HG03565 (cell line): Measurements from ENCODE around the gene PRUNE1.
A peak's percentile ranks its signal among the peaks of the same experiment; 100 is the strongest.

Experiments
- ATAC-seq: cut with Tn5 transposase; IDR thresholded peaks from one replicate; pipeline ENCODE4 v1.9.1; 2021; ENCODE audit warnings: mild to moderate bottlenecking, moderate library complexity; ENCODE audit not compliant: unreplicated experiment

Gene PRUNE1

GRCh38 chr1:151005729-151006319, 2.4 kb upstream of the PRUNE1 start:
- ATAC-seq: no peak

- ATAC-seq: no peak
Observed at GRCh38 chr1:151006327-151007052, 1.8 kb upstream of the PRUNE1 start, which contains the start of gene MINDY1. MINDY1 (minus strand) TSS chr1:151006902; CDS start chr1:151002617, 4,285 bp downstream.

DNA sequence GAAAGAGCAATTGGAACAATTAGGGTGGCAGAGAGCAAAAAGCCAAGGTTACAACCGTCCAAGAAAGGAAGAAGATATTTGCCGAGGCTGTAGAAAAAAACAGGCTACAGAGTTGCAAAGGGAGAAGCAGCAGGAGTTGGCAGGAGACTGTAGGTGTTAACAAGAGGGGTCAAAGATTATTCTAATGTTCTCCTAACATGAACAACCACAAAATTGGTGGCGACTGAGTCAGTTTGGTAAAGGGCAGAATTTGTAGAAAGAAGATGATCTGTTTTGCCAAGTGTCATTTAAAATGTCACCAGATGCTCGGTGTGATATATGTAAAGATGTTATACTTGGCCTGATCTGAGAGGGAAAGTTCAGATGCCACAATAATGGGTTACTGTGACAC, 401 bp upstream of the PRUNE1 start:
- peak; percentile 5 for ATAC-seq

GRCh38 chr1:151009206-151009587, 948 bp downstream of the PRUNE1 start:
- no peak for ATAC-seq

DNA sequence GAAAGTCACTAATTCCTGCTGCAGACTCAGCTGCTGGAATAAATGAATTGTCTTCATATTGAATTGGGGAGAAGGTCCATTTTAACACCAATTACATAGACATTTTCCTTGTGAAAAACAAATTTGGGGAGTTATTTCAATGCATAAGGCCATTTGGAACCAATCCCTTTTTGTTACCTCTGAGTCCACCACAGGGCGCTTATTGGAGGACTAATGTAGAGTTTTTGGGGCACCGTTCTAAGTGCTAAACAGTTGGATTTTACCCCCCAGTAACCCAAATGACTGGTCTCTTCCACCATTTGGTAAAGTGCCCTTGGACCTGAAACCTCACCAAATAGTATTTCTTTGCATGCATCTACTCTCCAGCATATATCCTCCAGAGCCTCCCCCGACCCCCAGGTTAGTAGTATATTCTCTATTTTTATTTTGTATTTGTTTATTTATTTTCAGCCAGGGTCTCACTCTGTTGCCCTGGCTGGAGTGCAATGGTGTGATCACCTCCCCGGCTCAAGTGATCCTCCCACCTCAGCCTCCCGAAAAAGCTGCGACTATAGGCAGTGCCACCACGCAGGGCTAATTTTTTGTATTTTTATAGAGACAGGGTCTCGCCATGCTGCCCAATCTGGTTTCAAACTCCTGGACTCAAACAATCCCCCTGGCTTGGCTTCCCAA, 1.6 kb downstream of the PRUNE1 start:
- no peak for ATAC-seq

DNA sequence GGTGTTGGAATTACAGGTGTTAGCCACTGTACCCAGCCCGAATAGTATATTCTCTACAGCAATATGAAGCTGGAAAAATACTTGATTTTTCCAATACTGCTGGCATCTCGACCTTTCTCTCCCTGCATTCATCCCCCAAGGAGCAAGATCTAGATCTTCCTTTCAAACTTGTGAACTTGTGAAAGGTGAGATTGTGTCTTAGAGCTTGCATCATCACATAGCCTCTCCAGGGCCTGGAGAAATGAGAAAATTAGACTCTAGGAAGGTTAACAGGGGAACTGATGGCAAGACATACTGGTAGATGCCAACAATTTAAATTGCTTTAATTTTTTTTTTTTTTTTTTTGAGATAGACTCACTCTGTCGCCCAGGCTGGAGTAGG, 2.1 kb downstream of the PRUNE1 start:
- ATAC-seq: no peak

- no peak for ATAC-seq
Observed at GRCh38 chr1:151011154-151011850, 3.1 kb downstream of the PRUNE1 start.

- no peak for ATAC-seq
Observed at GRCh38 chr1:151012684-151013471, 4.6 kb downstream of the PRUNE1 start.

- ATAC-seq: no peak
Observed at GRCh38 chr1:151013518-151013917, 5.3 kb downstream of the PRUNE1 start.

DNA sequence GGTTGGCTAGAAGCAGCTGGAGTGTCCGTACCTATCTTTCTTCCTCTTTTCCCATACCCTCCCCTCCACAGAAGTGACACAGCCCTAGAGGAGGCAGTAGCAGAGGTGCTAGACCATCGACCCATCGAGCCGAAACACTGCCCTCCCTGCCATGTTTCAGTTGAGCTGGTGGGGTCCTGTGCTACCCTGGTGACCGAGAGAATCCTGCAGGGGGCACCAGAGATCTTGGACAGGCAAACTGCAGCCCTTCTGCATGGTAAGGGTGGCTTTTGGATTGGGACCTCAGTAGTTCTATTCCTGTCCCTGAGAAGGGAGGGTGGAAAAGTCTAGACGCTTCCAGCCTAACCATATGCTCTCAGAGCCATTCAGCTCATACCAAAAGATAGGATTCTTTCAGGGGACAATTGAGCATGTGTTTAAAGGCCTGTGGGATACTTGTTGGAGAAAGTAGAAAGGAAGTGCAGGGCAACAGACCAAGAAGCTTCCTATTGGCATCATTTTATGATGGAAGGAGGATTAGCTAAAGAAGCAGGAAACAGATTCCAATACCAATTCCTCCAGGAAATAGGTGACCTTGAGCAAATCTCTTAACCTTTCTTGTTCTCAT, 16.4 kb downstream of the PRUNE1 start:
- ATAC-seq: no peak

- ATAC-seq: no peak
Observed at GRCh38 chr1:151026460-151026859, 18.2 kb downstream of the PRUNE1 start.

- no peak for ATAC-seq
Observed at GRCh38 chr1:151032164-151032563, 23.9 kb downstream of the PRUNE1 start.

GRCh38 chr1:151035167-151035566, 26.9 kb downstream of the PRUNE1 start:
- no peak for ATAC-seq

- no peak for ATAC-seq
Observed at GRCh38 chr1:151036356-151036755, 28.1 kb downstream of the PRUNE1 start, which contains the start of gene BNIPL. BNIPL (plus strand) TSS chr1:151036586; CDS start chr1:151036726, 140 bp downstream.

GRCh38 chr1:151037032-151037431, 28.8 kb downstream of the PRUNE1 start:
- no peak for ATAC-seq

DNA sequence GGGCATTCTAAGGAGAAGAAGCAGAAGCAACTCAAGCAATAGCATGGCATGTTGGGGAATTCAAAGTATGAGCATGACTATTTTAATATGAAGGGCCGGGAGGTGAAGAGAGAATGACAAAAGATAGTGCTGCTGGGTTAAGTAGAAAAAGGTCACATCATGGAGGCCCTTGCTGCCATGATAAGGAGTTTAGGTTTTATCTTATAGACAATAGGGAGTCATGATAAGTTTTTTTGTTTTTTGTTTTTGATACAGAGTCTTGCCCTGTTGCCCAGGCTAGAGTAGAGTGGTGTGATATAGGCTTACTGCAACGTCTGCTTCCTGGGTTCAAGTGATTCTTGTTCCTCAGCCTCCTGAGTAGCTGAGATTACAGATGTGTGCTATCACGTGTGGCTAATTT, 31.3 kb downstream of the PRUNE1 start:
- ATAC-seq: no peak

DNA sequence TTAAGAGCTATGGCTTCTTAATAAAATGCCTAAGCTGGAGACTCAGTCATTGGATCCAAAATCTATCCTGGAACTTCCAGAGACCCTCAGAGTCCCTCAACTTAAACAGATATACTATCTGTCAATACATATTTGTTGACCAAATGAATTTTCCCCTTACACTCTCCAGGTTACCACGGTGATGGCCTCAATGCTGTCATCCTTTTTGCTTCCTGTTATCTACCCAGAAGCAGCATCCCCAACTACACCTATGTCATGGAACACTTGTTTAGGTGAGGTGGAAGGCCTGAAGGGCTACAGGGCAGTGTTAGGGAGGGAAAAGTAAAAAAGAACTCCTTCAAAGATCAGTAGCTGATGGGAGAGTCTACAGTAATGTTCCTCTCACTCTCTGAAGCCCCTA, 34.9 kb downstream of the PRUNE1 start:
- no peak for ATAC-seq

DNA sequence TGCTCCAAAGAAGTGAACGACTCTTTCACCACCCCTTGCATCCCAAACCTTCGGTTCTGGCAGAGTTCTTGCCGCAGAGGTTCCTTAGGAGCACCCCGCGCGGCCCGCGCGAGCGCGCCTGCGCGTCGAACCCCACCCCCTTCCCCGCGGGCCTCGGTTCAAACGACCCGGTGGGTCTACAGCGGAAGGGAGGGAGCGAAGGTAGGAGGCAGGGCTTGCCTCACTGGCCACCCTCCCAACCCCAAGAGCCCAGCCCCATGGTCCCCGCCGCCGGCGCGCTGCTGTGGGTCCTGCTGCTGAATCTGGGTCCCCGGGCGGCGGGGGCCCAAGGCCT, 39.3 kb downstream of the PRUNE1 start, which contains the start of gene C1orf56:
Gene C1orf56, plus strand, starts transcription at position 161 of the 334 bp plus-strand sequence. Its CDS starts 97 bp downstream, at position 258.
- no peak for ATAC-seq

- ATAC-seq: no peak
Observed at GRCh38 chr1:151047925-151048644, 39.8 kb downstream of the PRUNE1 start.

DNA sequence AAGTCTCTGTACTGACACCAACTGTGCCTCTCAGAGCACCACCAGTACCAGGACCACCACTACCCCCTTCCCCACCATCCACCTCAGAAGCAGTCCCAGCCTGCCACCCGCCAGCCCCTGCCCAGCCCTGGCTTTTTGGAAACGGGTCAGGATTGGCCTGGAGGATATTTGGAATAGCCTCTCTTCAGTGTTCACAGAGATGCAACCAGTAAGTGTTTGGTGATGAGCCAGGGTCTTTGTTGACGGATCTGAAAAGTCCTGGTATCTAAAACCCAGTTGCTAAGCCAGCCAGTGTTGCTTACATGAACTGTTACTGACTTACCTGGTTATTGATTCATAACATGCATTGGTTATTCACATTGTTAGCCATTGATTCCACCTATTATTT, 40.4 kb downstream of the PRUNE1 start:
- no peak for ATAC-seq
